GM18520 (cell line): ENCODE results near the gene MAP3K4.

Experiments used
- ATAC-seq: cut with Tn5 transposase; IDR thresholded peaks from one replicate; pipeline ENCODE4 v1.9.1; 2021; ENCODE audit not compliant: unreplicated experiment

MAP3K4 gene

GRCh38 chr6:161080263-161080970, 88.8 kb downstream of the MAP3K4 start:
- ATAC-seq = no peak

GRCh38 chr6:161082215-161082614, 90.6 kb downstream of the MAP3K4 start:
- no peak for ATAC-seq

- ATAC-seq = no peak
These were observed 93.7 kb downstream of the MAP3K4 start for GRCh38 chr6:161085246-161085645.

GRCh38 chr6:161088676-161089328, 97.2 kb downstream of the MAP3K4 start:
- ATAC-seq = no peak

GRCh38 chr6:161091151-161091550, 99.6 kb downstream of the MAP3K4 start:
- ATAC-seq = no peak

- no peak for ATAC-seq
These were observed 100.6 kb downstream of the MAP3K4 start for GRCh38 chr6:161091972-161092701.

GRCh38 chr6:161094955-161095354, 103.4 kb downstream of the MAP3K4 start:
- ATAC-seq = no peak

GRCh38 chr6:161095916-161096315, 104.3 kb downstream of the MAP3K4 start:
- ATAC-seq = no peak

- ATAC-seq = no peak
These were observed 108.5 kb downstream of the MAP3K4 start for GRCh38 chr6:161100072-161100471.

GRCh38 chr6:161101517-161101916, 109.9 kb downstream of the MAP3K4 start:
- no peak for ATAC-seq

GRCh38 chr6:161103475-161103874, 111.9 kb downstream of the MAP3K4 start:
- no peak for ATAC-seq

GRCh38 chr6:161104966-161105365, 113.4 kb downstream of the MAP3K4 start:
- ATAC-seq = no peak

GRCh38 chr6:161105408-161105807, 113.8 kb downstream of the MAP3K4 start:
- ATAC-seq = no peak

- no peak for ATAC-seq
These were observed 116.5 kb downstream of the MAP3K4 start for GRCh38 chr6:161107779-161108730.

- ATAC-seq = no peak
These were observed 117.3 kb downstream of the MAP3K4 start for GRCh38 chr6:161108916-161109315.

GRCh38 chr6:161109366-161109765, 117.8 kb downstream of the MAP3K4 start:
- ATAC-seq = no peak

- ATAC-seq = no peak
These were observed 118.6 kb downstream of the MAP3K4 start for GRCh38 chr6:161110028-161110779.

- no peak for ATAC-seq
These were observed 119.7 kb downstream of the MAP3K4 start for GRCh38 chr6:161111261-161111660.

GRCh38 chr6:161115468-161115867, 123.9 kb downstream of the MAP3K4 start:
- ATAC-seq = no peak

- ATAC-seq = no peak
These were observed 125.0 kb downstream of the MAP3K4 start for GRCh38 chr6:161116554-161116953.
